22Rv1 (cell line): ENCODE measurements around the gene VSTM2B.

Source experiments
- CTCF ChIP-seq: fragments of 450-650 bp; IDR thresholded peaks from 2 replicates; pipeline ENCODE4 v1.5.1; 2017; ENCODE audit warnings: mild to moderate bottlenecking
- ZFX ChIP-seq: fragments of 450-650 bp; IDR thresholded peaks from 2 replicates; pipeline ENCODE4 v1.6.1; 2017; ENCODE audit warnings: antibody characterized with exemption, borderline replicate concordance

GRCh38 chr19:29610213-29610573 is 84.4 kb downstream of the VSTM2B start:
- TF ChIP-seq CTCF (no peak), ZFX (no peak)
